Activated T-helper 1 cell treated with Interleukin-2 at 50 U/mL for 16 hours (primary cell): ENCODE measurements around the gene ALG9.

ENCODE experiments used
- DNase-seq: peaks from one replicate; pipeline ENCODE4 v3.0.0-alpha.2; 2020; ENCODE audit warnings: low read depth

Gene ALG9

DNA sequence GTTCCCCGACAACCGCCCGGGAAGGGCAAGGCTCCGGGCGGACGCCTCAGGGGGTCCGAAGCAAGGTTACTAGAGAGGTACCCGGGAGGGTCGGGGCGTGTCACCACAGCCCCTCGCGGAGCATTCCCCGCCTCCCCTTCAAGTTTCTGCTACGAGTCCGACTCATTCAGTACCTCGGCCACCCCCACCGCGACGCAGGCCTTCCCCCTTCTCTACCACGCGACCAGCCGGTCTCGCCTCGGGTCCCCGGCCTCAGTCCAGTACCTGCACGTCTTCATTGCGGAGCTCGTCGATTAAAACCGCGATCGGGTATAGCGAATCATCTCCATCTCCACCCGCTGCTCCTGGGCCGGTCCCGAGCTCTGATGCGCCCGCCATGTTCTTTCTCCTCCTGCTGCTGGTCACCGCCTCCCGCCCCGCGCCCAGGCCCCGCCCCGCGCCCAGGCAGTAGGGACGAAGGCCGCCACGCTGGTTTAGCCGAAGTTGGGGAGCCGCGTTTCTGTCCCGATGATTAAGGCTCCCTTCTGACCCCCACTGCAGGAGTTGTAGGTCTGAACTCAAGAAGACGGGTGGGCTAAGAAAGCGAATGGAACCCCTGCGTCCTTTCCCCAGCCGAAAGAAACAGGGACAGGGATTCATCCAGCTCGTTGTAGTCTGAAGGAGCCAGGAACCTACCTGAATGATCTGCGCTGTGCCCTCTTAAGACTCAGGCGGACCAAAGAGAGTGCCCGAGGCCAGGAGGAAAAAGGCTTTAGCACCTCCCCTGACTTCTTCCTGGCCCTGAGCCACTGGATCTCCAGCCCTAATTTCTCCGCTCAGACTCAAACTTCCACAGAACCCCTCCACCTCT is 105.2 kb downstream of the ALG9 start, which contains the start of gene PPP2R1B:
Gene PPP2R1B, minus strand, starts transcription at position 406 of the 850 bp plus-strand sequence. Its CDS starts 28 bp downstream, at position 378.
- DNase-seq, result peak; percentile 55

GRCh38 chr11:111765320-111765983 is 105.9 kb downstream of the ALG9 start:
- DNase-seq, result no peak

GRCh38 chr11:111764621-111765020 is 106.8 kb downstream of the ALG9 start:
- no peak for DNase-seq

GRCh38 chr11:111762981-111763643 is 108.3 kb downstream of the ALG9 start:
- DNase-seq, result no peak

DNA sequence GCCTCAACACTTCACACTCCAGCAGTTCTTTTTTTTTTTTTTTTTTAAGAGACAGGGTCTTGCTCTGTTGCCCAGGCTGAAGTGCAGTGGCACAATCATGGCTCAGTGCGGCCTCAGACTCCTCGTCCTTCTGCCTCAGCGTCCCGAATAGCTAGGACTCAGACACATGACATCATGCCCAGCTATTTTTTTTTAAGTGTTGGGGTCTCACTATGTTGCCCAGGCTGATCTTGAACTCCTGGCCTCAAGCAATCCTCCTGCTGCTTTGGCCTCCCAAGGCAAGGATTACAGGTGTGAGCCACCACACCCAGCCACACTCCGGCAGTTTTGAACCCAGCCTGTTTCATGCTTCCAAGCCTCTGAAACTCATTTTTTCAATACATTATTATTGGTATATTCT is 108.9 kb downstream of the ALG9 start:
- no peak for DNase-seq

DNA sequence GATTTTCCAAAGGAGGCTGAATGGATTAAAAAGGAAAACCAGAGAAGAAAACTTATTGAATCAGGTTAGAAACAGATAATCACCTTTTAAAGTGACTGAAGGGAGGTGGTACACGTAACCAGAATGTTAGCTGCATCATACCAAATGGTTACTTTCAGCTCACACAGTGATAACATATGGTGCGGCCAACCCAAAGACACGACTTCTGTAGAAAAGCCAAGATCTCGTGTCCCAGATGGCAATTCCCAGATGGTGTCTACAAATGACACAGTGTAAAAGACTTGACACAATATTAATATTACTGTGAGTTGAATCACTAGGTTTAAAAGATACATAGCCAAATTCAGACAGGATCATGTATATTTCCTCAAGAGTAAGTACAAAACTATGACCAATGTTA is 110.3 kb downstream of the ALG9 start:
- DNase-seq, result no peak

DNA sequence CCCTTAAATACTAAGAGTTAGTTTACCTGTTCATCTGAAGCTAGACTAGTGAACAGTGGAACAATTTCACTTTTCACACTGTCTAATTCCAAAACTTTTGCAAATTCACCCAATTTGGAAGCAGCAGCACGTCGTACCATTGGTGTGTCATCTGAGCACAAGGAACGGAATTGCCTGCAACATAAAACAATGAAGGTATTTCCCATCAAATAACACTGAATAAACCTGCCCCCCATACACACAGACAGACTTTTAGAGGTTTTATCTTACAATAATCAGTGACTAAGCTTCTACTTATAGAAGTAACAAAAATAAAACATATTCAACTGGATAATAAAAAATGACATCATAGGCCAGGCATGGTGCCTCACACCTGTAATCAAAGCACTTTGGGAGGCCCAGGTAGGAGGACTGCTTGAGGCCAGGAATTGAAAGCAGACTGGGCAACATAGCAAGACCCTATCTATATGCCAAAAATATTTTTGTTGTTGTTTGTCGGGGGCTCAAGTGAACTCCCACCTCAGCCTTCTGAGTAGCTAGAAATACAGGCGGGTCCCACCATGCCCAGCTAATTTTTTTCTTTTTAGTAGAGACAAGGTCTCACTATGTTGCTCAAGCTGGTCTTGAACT is 111.5 kb downstream of the ALG9 start:
- no peak for DNase-seq

DNA sequence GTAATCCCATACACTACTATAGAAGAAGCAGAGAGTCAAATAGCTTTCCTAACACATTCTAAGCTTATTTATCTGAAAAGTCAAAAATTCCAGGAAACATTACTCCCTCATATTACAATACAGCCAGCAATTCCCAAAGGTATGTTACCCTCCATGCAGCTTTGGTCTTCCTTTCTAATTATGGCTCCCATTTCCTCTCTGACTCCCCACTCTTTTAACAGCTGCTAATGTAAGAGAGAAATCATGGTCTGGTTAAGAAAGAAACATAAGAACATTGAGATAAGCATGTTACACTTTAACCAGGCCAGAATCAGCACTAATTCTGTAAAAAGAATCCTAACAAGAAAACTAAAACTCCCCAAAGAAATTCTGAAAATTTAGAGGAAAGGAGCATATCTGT is 112.0 kb downstream of the ALG9 start:
- DNase-seq, result no peak

GRCh38 chr11:111756097-111756496 is 115.3 kb downstream of the ALG9 start:
- no peak for DNase-seq

GRCh38 chr11:111749646-111750045 is 121.7 kb downstream of the ALG9 start:
- no peak for DNase-seq

GRCh38 chr11:111748035-111748804 is 123.2 kb downstream of the ALG9 start:
- no peak for DNase-seq

GRCh38 chr11:111745719-111746504 is 125.5 kb downstream of the ALG9 start:
- DNase-seq, result no peak

GRCh38 chr11:111743700-111744099 is 127.7 kb downstream of the ALG9 start:
- DNase-seq, result no peak

DNA sequence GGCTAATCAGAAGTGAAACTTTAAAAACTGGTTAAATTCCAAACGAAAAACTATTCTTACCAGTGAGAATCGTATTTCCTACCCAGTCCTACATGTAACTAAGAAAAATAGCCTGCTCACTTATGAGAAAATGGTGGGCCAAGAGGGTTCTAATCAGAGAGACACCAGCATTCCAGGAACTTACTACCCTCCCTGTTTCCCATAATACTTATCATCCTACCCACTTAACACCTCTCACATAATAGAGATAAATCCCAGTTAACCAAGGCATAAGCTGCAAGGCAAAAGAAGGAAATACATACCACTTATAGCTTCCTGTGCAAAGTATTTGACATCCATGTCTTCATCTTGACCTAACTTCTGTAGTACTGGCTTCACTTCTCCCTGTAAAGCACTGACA is 129.6 kb downstream of the ALG9 start:
- DNase-seq, result no peak

DNA sequence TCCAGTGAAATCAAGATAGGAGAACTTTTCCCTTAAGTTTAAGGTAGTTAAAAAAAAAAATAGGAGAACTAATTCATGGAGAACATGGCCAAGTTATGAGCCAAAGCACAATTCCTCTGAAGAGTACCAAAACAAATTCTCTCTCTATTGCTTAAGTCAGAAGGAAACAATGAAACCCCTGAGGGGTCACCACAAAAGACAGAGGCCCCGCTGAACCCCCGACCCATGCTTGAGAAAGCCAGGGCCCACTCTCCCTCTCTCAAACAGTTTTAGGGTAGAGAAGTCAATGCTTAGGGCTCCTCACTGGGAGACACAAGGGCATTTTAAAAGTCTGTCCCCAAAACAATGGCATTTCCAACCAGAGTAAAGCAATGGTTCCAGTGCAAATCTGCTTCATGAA is 132.1 kb downstream of the ALG9 start:
- no peak for DNase-seq

DNA sequence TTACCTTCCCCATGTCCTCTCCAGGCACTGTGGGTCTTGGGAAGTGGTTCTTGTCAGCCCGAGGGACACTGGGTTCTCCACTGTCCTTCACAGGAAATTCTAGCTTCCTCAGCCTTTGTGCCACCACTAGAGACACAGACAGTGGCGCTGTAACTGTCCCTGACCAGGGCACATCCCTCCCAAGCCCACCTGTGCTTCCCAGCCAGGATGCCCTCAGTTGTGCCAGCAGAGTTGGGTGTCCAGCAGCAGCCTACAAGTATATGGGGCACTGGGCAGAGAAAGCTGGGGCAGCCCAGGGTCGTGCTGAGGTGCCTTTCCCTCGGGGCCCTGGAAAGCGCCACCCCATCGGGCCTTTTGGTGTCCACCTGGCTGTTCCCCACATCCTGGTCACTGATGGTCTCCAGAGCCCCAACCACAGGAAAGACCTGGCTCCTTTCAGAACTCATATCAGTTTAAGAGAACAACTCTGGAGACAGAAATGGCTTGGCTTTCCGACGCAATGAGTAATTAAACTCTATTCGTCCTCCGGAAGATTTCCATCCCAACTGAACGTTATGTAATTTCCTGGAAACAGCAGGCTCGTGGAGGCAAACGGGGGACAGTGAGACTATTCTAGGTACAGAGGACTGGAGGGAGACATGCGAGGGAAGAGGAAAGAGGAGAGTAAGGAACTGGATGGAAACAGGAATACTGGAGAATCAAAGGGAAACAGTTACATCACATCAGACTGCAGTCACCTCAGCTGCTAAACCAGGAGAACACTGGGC is 133.8 kb downstream of the ALG9 start:
- no peak for DNase-seq

DNA sequence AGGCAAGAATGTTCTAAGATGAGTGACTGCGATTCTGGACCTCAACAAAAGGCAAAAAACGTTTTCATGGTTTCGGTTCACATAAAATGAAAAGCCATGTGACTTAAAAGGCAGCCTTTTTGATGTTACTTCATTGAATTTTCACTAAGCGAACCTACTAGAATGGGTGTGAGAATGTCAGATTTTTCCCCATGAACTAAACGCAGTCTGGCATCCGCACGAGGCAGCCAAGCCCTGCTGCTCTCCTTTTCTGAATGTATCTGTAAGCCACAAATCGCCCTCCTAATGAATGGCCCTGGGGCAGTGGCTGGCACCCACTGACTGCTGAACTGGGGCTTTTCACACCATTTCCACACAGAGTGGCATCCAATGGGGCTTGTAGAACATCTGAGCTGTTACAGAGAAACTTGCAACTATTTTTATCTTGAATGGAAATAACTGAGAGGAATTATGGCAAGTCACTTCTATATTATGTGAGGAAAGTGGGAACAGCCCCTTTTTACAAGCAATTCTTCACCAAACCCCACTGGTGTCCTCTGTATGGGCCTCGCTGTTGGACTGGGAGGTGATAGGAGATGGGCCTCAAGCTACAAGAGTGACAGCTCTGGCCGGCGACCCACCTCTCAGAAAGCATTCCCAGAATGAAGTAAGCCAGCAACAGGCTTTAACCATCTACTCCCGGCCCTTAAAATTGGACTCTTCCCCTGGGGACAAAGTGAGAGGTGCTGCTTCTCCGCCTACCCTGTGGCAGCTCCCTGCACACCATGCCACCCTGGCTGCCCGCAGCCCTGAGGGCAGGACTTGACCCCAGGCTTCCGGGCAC is 134.5 kb downstream of the ALG9 start:
- DNase-seq, result no peak
